ENCODE results near the gene XIST.
"Not testable (repeated sequence)": the region's sequence is repeated elsewhere in the genome, so short reads cannot be mapped to it uniquely, and the experiment has no call there.

XIST gene

DNA sequence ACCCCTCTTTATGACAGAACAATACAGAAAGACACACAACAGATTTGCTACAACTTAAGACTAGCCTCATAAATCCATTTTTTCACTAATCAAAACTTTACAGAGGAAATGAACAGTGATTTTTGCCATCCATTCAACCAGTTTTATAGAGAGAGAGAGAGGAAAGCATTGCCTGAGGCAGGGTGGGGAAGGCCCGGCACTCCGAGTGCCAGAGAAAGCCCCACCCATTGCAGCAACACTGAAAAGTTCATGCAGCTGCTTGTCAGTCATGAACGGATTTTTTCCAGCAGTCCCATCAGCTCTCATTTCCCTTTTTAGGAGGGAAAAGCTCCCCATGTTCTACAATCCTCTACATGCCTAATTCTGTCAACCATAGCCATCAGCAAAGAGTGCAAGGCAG lies 52.6 kb downstream of the XIST start:
- no peak for DNase-seq (ENCODE audit: low read depth)

DNA sequence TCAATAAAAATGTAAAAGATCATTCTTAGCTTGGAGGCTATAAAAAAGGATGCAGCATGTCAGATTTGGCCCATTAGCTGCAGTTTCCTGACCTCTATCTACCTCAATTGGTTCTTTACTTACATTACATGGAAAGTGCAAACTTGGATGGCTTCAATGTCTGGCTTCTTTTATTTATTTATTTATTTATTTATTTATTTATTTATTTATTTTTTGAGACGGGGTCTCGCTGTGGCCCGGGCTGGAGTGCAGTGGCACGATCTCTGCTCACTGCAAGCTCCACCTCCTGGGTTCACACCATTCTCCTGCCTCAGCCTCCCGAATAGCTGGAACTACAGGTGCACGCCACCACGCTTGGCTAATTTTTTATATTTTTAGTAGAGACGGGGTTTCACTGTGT lies 60.0 kb downstream of the XIST start:
- not testable (repeated sequence) for DNase-seq (ENCODE audit: low read depth)

DNA sequence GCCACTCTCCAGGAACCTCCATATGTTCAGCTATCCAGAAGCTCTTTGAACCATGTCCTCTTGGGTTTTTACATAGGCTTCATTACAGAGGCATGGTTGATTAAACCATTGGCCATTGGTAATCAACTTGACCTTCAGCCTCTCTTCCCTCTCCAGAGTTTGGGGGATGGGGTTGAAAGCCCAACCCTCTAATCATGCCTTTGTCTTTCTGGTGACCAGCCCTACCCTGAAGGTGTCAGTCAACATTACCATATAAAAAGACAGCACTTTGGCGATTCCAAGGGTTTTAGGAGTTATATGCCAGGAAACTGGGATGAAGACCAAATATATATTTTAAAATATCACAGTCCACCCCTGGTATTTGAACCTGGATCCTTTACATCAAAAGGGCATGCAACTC lies 67.0 kb downstream of the XIST start:
- no peak for DNase-seq (ENCODE audit: low read depth)

Measured in GM04503 (cell line).